GM13977 (cell line): Measurements from ENCODE around the gene PKD2L1.

Source experiments
- DNase-seq: peaks from one replicate; pipeline ENCODE4 v3.0.0; 2012; ENCODE audit warnings: low spot score
- CTCF ChIP-seq: IDR thresholded peaks from 2 replicates; pipeline ENCODE4 v1.5.1; 2012; ENCODE audit warnings: mild to moderate bottlenecking, control low read depth; ENCODE audit not compliant: insufficient read depth; ENCODE audit errors: extremely low read depth, missing control alignments
- in situ Hi-C: fragments of 300-500 bp; cut with MboI; formaldehyde crosslinking; loops from one replicate; pipeline ENCODE4 v1.12.0; 2022; ENCODE audit warnings: low sequenced_read_pairs, low pct_unique_long_range_greater_than_20kb, mixed read lengths, inconsistent platforms; ENCODE audit not compliant: unreplicated experiment

Gene PKD2L1

DNA sequence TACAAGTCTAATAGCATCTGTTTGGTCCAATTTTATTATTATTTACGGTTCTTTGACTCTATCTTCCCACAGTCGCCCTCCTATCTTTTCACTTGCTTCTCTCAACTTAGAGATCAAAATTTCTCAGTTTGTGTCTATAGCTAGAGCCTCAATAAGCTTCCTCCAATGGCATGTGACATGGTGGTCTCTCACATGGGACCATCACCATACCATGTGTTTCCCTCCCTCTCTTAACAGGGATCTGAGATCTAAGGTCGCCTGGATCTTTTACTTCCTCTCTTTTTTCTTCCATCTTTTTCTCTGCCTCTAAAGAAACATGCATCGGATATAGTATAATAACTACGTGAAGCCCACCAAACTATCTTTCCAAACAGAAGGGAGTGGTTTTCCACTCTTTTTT, 1.8 kb downstream of the PKD2L1 start:
- in situ Hi-C loops = no loop called here
- TF ChIP-seq CTCF = no peak
- no peak for DNase-seq

GRCh38 chr10:100327718-100328009, 2.4 kb downstream of the PKD2L1 start:
- TF ChIP-seq CTCF = no peak
- DNase-seq = no peak
- in situ Hi-C loops = no loop called here

DNA sequence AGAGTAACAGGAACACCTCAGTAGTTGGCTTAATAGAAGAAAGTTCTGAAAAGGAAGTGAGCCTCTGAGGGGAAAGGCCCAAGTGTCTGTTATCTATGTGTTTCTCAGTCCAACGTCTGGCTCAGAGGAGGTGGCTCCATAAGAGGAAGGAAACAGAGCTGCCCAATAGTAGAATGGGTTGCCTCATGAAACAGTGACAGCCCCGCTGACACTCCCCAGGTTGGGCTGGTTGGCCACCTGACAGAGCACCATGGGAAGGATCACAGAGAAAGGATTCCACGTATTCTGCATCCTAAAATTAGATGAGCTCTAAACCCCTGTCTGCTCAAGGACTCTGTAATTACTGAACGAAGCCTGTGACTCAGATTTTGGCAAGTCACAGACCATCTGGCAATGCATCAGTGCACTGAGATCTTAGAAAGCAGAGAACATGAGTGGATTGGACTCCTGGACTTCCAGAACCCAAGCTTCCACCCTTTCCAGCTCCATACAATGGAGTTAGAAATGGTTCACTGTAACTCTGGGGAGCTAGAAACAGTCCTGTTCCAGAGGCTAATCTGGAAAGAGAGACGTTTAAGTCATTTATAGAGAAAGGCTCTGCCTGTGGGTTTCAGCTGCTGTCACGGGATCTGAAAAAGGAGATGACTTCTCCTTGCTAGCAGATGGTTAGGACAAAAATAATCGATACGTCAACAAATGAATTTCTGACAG, 2.9 kb downstream of the PKD2L1 start:
- no peak for TF ChIP-seq CTCF
- in situ Hi-C loops = no loop called here
- peak; percentile 83 for DNase-seq

GRCh38 chr10:100325158-100325557, 4.9 kb downstream of the PKD2L1 start:
- no peak for TF ChIP-seq CTCF
- in situ Hi-C loops = no loop called here
- DNase-seq = no peak

GRCh38 chr10:100319707-100320402, 10.2 kb downstream of the PKD2L1 start:
- no peak for TF ChIP-seq CTCF
- in situ Hi-C loops = no loop called here
- no peak for DNase-seq

DNA sequence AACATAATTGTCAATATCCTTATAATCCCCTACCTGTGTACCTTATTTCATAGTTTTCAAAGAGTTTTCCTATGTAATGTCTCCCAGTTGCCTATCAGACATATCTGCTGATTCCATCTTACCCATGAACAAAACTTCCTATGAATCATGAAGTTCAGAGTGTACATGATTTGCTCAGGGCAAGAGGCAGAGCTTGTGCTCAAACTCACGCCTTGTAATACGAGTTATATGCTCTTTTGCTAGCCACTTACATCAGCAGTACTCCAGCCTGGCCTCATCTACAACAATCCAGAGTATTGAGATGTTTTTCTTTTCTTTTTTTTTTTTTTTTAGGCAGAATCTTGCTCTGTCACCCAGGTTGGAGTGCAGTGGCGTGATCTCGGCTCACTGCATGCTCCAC, 11.8 kb downstream of the PKD2L1 start:
- DNase-seq = no peak
- in situ Hi-C loops = no loop called here

More for the DNA sequence above, 11.8 kb downstream of the PKD2L1 start:
- no peak for TF ChIP-seq CTCF
